B cell (primary cell): ENCODE data around the gene ARHGEF38.

Source experiments
- CTCF ChIP-seq: fragments of 200-600 bp; IDR thresholded peaks from one replicate; pipeline ENCODE4 v1.8.0; 2022; ENCODE audit warnings: antibody characterized with exemption, mild to moderate bottlenecking
- EZH2 ChIP-seq: IDR thresholded peaks from 2 replicates; pipeline ENCODE4 v1.6.1; 2012; ENCODE audit warnings: borderline replicate concordance, low read depth, mild to moderate bottlenecking, moderate library complexity, low read length; ENCODE audit not compliant: insufficient read depth, poor library complexity, severe bottlenecking

- TF ChIP-seq CTCF: no peak
- TF ChIP-seq EZH2: no peak
These were observed 53.1 kb downstream of the ARHGEF38 start for GRCh38 chr4:105605493-105605892.
